Parathyroid adenoma (tissue), 2 donors: Measurements from ENCODE around the gene MYO3B.

Experiments used
- H2AFZ ChIP-seq: fragments of 300-600 bp; sonication (generic); one replicate; pipeline ENCODE4 v1.7.0; 2017; ENCODE audit warnings: antibody characterized with exemption, mild to moderate bottlenecking
- H3K27ac ChIP-seq: fragments of 300-600 bp; sonication (generic); one replicate; pipeline ENCODE4 v1.7.0; 2017
- H3K27me3 ChIP-seq: fragments of 300-600 bp; sonication (generic); one replicate; pipeline ENCODE4 v1.7.0; 2017; ENCODE audit warnings: low read length; ENCODE audit not compliant: control insufficient read depth, insufficient read depth
- H3K36me3 ChIP-seq: fragments of 300-600 bp; sonication (generic); one replicate; pipeline ENCODE4 v1.7.0; 2017; ENCODE audit warnings: low read length; ENCODE audit not compliant: control insufficient read depth, insufficient read depth
- H3K4me1 ChIP-seq: fragments of 300-600 bp; sonication (generic); one replicate; pipeline ENCODE4 v1.7.0; 2017; ENCODE audit warnings: control low read depth
- H3K4me2 ChIP-seq: fragments of 300-600 bp; sonication (generic); one replicate; pipeline ENCODE4 v1.7.0; 2017; ENCODE audit warnings: low read length
- H3K4me3 ChIP-seq: fragments of 300-600 bp; sonication (generic); one replicate; pipeline ENCODE4 v1.7.0; 2017; ENCODE audit warnings: low read depth, low read length
- H3K79me2 ChIP-seq: fragments of 300-600 bp; sonication (generic); one replicate; pipeline ENCODE4 v1.7.0; 2017; ENCODE audit warnings: control low read depth
- H3K9ac ChIP-seq: fragments of 300-600 bp; sonication (generic); one replicate; pipeline ENCODE4 v1.7.0; 2017; ENCODE audit warnings: mild to moderate bottlenecking
- H3K9me3 ChIP-seq: fragments of 300-600 bp; sonication (generic); one replicate; pipeline ENCODE4 v1.7.0; 2017; ENCODE audit warnings: low read length; ENCODE audit not compliant: control insufficient read depth
- TF ChIP-seq, protein P1 (sequence below): fragments of 300-600 bp; sonication (generic); IDR thresholded peaks from one replicate; pipeline ENCODE4 v1.7.0; 2017; ENCODE audit warnings: antibody characterized with exemption, mild to moderate bottlenecking
- donor health status: primary hyperparathyroidism.

The MYO3B gene

DNA sequence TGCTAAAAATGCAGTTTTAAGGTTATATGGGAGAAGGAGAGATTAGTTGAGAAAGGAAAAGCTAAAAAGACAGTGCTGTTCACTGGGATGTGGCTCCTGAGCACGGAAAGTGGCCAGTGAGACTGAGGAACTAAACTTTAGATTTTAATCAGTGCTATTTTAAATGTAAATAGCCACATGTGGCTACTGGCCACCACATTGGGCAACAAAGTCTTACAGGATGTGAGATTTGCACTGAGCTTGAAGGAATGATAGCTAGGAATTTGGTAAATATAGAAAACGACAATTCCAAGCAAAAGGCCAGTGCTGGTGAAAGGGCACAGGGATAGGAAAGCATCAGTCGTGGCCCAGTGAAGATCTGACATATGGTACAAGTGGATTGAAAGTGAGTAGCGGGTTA, 523.1 kb downstream of the MYO3B start:
- TF ChIP-seq, protein P1, sequence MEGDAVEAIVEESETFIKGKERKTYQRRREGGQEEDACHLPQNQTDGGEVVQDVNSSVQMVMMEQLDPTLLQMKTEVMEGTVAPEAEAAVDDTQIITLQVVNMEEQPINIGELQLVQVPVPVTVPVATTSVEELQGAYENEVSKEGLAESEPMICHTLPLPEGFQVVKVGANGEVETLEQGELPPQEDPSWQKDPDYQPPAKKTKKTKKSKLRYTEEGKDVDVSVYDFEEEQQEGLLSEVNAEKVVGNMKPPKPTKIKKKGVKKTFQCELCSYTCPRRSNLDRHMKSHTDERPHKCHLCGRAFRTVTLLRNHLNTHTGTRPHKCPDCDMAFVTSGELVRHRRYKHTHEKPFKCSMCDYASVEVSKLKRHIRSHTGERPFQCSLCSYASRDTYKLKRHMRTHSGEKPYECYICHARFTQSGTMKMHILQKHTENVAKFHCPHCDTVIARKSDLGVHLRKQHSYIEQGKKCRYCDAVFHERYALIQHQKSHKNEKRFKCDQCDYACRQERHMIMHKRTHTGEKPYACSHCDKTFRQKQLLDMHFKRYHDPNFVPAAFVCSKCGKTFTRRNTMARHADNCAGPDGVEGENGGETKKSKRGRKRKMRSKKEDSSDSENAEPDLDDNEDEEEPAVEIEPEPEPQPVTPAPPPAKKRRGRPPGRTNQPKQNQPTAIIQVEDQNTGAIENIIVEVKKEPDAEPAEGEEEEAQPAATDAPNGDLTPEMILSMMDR, result no peak
- no peaks in the 10 kb centered on the region for H3K27me3 ChIP-seq
- no peak overlapping the region for H2AFZ ChIP-seq
- no peak overlapping the region for H3K27ac ChIP-seq
- H3K4me3 ChIP-seq, result no peak overlapping the region
- no peaks in the 10 kb centered on the region for H3K79me2 ChIP-seq
- H3K4me2 ChIP-seq, result no peak overlapping the region
- H3K4me1 ChIP-seq, result no peaks in the 10 kb centered on the region
- no peaks in the 10 kb centered on the region for H3K9me3 ChIP-seq
- no peaks in the 10 kb centered on the region for H3K36me3 ChIP-seq
- no peak overlapping the region for H3K9ac ChIP-seq

DNA sequence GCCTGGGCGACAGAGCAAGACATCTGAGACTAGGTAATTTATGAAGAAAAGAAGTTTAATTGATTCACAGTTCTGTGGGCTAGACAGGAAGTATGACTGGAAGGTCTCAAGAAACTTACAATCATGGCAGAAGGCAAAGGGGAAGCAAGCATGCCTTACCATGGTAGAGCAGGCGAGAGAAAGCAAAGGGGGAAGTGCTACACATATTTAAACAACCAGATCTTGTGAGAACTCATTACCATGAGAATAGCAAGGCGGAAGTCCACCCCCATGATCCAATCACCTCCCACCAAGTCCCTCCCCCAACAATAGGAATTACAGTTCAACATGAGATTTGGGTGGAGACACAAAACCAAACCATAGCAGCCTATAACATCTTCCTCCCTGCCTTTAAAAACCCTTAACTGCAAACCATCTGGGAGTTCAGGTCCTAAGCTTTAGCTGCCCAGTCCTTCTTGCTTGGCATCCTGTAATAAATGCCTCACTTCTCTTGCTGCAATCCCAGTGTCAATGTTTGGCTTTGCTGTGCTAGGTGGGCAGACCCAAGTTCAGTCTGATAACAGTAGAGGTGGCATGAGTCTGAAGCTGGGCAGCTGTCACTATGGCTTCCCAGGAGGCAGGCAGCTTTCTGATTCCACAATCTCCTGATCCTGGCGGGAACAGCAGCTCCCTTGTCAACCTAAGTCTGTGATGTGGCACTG, 526.0 kb downstream of the MYO3B start:
- Histone ChIP-seq H3K27ac (no peak overlapping the region), H3K4me1 (no peaks in the 10 kb centered on the region), H2AFZ (no peak overlapping the region), H3K4me3 (no peak overlapping the region), H3K4me2 (no peak overlapping the region), H3K9me3 (no peaks in the 10 kb centered on the region), H3K9ac (no peak overlapping the region), H3K27me3 (no peaks in the 10 kb centered on the region), H3K79me2 (no peaks in the 10 kb centered on the region), H3K36me3 (no peaks in the 10 kb centered on the region)
- TF ChIP-seq, protein P1, result no peak
